Neuron (in vitro differentiated cells): ENCODE data around the gene PCTP.
A peak's percentile ranks its signal among the peaks of the same experiment; 100 is the strongest.

Experiments
- H2AFZ ChIP-seq: one replicate; pipeline ENCODE4 v1.6.1; 2013; ENCODE audit warnings: low read depth, mild to moderate bottlenecking, inconsistent platforms, low read length, moderate library complexity
- H3K27me3 ChIP-seq: one replicate; pipeline ENCODE4 v1.6.1; 2013; ENCODE audit warnings: low read length; ENCODE audit not compliant: insufficient read depth
- H3K36me3 ChIP-seq: one replicate; pipeline ENCODE4 v1.6.1; 2013; ENCODE audit warnings: low read length; ENCODE audit not compliant: insufficient read depth
- H3K4me1 ChIP-seq: one replicate; pipeline ENCODE4 v1.6.1; 2013; ENCODE audit warnings: low read length; ENCODE audit not compliant: insufficient read depth
- H3K4me3 ChIP-seq: 2 replicates; pipeline ENCODE4 v1.5.1; 2013; ENCODE audit warnings: mild to moderate bottlenecking, low read length, moderate library complexity
- H3K9me3 ChIP-seq: one replicate; pipeline ENCODE4 v1.6.1; 2013; ENCODE audit warnings: low read length

PCTP gene

GRCh38 chr17:55717898-55718735 is 32.7 kb upstream of the PCTP start:
- H2AFZ ChIP-seq = no peak overlapping the region

GRCh38 chr17:55720919-55721836 is 29.7 kb upstream of the PCTP start:
- no peak overlapping the region for H2AFZ ChIP-seq
- H3K27me3 ChIP-seq = peaks cover 6% of the 10 kb centered on the region
- H3K9me3 ChIP-seq = no peaks in the 10 kb centered on the region
- no peak overlapping the region for H3K4me3 ChIP-seq
- no peaks in the 10 kb centered on the region for H3K36me3 ChIP-seq
- peaks cover 15% of the 10 kb centered on the region for H3K4me1 ChIP-seq

More at GRCh38 chr17:55717898-55718735, 32.7 kb upstream of the PCTP start:
- Histone ChIP-seq H3K27me3 (no peaks in the 10 kb centered on the region), H3K36me3 (no peaks in the 10 kb centered on the region), H3K4me1 (peaks cover 9% of the 10 kb centered on the region), H3K4me3 (no peak overlapping the region), H3K9me3 (no peaks in the 10 kb centered on the region)

DNA sequence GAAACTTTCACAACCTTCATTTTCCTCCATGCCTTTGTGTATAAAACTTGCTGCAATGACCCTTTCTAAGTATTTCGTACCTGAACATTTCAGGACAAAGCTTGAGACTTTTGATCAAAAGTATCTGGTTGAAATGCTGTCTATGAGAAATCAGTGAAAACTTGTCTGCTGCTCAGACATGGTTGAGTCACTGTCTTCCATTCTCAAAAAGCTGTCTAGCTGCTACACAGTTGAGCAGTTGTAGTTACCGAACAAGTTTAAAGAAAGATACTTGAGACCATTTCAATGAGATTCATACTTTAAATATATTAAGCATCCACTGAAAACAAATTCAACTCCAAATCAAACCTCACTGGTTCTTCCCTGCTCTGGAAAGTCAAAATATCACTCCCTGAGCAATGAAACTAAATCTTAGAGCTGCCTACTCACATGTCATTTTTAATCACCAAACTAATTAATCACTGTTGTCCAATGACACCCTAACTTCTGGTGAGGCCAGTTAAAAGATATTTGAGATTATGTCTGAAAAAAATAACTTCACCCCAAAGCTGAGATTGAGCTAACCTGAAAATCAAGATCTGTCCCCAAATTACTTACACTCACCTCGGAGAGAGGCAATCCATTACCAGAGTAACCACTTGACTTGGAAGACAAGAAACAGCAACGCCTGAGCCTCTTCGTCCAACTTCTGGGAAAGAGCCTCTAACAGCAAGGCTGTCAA is 28.7 kb upstream of the PCTP start:
- Histone ChIP-seq H3K4me1 (peaks cover 15% of the 10 kb centered on the region), H3K9me3 (no peaks in the 10 kb centered on the region), H2AFZ (peak overlapping the region; percentile 51), H3K36me3 (no peaks in the 10 kb centered on the region), H3K4me3 (peak overlapping the region; percentile 9), H3K27me3 (peaks cover 14% of the 10 kb centered on the region)

DNA sequence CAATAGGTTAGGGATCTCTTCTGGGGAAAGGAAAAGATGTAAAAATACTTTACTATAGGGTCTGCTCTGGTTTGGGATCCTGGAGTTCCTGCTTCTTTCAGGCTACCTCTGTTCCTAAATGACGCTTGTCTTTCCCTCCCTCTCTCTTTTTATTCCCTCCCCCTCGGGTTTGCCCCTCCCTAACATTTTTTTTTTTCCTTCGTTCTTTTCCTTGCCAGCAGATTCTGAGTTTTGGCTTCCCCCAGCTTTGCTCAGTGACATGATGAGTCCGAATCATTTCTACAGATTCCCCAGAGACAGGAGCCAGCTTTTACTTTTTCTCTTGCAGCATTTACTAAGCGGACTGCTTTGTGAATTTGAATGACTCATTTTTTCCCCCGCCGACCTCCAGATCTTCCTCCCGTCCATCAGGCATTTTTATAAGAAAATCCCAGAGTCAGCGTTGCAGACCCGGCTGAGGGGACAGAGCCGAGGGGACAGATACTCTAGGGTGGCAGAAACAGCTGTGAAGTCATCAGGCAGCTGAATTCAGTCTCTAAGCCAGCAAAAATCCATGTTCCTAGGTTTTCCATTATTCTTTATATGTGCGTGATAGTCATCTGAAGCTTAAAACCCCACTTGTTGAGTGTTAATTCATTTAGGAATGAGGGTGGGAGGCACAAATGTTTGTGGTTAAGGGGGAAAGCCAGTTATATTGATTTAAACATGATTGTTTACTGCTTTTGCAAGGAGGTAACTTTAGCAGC is 27.9 kb upstream of the PCTP start, which contains the start of gene TMEM100:
Gene TMEM100, minus strand, starts transcription at position 123 of the 746 bp plus-strand sequence. CDS start 1,794 bp downstream, outside the sequence.
- Histone ChIP-seq H3K4me3 (peak within 1 kb of the TSS; percentile 9), H3K4me1 (peaks cover 15% of the 10 kb centered on the region), H2AFZ (peak within 1 kb of the TSS; percentile 51), H3K9me3 (no peaks in the 10 kb centered on the region), H3K27me3 (peaks cover 19% of the 10 kb centered on the region), H3K36me3 (no peaks in the 10 kb centered on the region)

GRCh38 chr17:55723488-55723848 is 27.4 kb upstream of the PCTP start:
- Histone ChIP-seq H2AFZ (no peak overlapping the region), H3K4me3 (no peak overlapping the region), H3K27me3 (peaks cover 22% of the 10 kb centered on the region), H3K36me3 (no peaks in the 10 kb centered on the region), H3K9me3 (no peaks in the 10 kb centered on the region), H3K4me1 (peaks cover 15% of the 10 kb centered on the region)

GRCh38 chr17:55726440-55726839 is 24.4 kb upstream of the PCTP start:
- Histone ChIP-seq H3K27me3 (peaks cover 23% of the 10 kb centered on the region), H3K9me3 (no peaks in the 10 kb centered on the region), H3K4me1 (peaks cover 15% of the 10 kb centered on the region), H2AFZ (no peak overlapping the region), H3K36me3 (no peaks in the 10 kb centered on the region), H3K4me3 (no peak overlapping the region)

DNA sequence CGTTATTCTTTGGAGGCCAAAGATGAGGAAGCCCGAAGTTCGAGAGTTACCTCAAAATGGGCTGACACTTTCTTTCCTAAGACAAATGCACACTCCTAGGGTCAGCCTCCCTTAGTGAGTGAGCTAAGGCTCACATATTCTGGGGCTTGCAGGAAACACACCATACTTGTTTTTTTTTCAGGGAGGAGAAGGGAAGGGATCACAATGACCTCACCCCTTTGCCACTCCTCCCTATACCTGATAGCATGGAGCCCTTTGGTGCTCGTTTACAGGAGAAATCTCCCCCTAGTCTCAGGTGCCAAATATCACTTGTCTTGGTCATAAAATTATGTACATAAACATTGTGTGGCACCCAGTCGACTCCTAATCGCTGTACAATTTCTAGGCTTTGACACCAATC is 23.6 kb upstream of the PCTP start:
- Histone ChIP-seq H3K9me3 (no peaks in the 10 kb centered on the region), H3K27me3 (peaks cover 23% of the 10 kb centered on the region), H3K4me1 (peaks cover 23% of the 10 kb centered on the region), H3K36me3 (no peaks in the 10 kb centered on the region), H2AFZ (no peak overlapping the region), H3K4me3 (no peak overlapping the region)

GRCh38 chr17:55727920-55728319 is 22.9 kb upstream of the PCTP start:
- Histone ChIP-seq H2AFZ (no peak overlapping the region), H3K27me3 (peaks cover 23% of the 10 kb centered on the region), H3K4me3 (no peak overlapping the region), H3K36me3 (no peaks in the 10 kb centered on the region), H3K4me1 (peaks cover 18% of the 10 kb centered on the region), H3K9me3 (no peaks in the 10 kb centered on the region)

DNA sequence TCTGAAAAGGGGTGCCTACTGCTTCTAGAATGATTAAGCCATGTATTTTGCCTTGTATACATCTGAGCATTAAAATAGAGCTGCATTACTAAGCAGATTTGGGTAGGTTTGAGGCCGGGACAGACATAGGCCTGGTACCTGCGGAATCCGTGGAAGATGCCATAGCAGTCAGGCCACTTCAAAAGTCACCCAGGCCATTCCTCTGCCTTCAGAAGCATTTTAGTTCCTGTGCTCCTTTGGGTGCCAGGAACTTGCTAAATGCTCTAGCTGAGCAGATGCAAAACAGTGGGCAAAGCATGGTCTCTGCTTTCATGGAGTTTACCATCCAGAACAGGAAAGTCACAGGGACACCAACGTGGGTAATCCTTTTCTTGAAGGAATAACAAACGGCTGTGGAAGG is 22.5 kb upstream of the PCTP start:
- Histone ChIP-seq H3K4me1 (peaks cover 15% of the 10 kb centered on the region), H3K4me3 (no peak overlapping the region), H3K36me3 (no peaks in the 10 kb centered on the region), H3K9me3 (no peaks in the 10 kb centered on the region), H3K27me3 (peaks cover 23% of the 10 kb centered on the region), H2AFZ (no peak overlapping the region)

DNA sequence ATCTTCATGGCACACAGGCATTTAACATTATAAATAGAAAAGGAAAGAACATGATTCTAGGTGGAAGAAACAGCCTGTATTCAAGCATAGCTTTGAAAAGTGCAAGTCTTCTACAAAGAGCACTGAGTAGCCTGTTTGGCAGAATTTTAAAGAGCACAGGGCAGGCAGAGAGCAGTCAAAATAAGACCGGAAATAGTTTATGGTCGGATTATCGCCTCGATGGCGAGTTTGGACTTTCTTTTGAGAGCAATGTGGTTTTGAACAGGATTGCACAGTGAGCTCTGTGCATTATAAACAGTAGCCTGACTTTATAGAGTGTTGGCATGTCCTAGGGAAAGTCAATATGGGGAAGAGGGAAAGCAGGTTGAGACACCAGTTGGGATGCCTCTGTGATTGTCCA is 22.0 kb upstream of the PCTP start:
- Histone ChIP-seq H3K36me3 (no peaks in the 10 kb centered on the region), H3K4me1 (peaks cover 16% of the 10 kb centered on the region), H2AFZ (no peak overlapping the region), H3K4me3 (no peak overlapping the region), H3K9me3 (no peaks in the 10 kb centered on the region), H3K27me3 (peaks cover 24% of the 10 kb centered on the region)

DNA sequence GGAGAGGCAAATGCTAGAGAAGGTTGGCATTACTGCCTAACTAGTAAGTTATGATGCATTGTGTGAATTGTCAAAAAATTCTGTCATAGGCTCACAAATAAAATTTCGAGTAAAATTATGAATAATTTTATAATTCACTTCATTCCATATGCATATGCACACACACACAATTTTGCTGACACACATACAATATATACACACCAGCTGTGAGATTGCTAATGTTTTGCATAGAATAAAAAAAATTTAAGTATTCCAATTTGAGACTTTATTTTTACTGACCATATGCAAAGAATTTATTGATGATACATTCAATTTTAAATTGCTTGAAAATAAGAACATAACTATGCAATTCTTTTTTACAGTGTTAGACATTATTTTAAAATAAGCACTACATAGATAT is 21.4 kb upstream of the PCTP start:
- Histone ChIP-seq H3K4me1 (peaks cover 22% of the 10 kb centered on the region), H3K4me3 (no peak overlapping the region), H3K36me3 (no peaks in the 10 kb centered on the region), H3K27me3 (peaks cover 19% of the 10 kb centered on the region), H3K9me3 (no peaks in the 10 kb centered on the region), H2AFZ (no peak overlapping the region)

GRCh38 chr17:55730380-55730779 is 20.5 kb upstream of the PCTP start:
- no peaks in the 10 kb centered on the region for H3K36me3 ChIP-seq
- peaks cover 19% of the 10 kb centered on the region for H3K27me3 ChIP-seq
- peaks cover 18% of the 10 kb centered on the region for H3K4me1 ChIP-seq
- H2AFZ ChIP-seq = no peak overlapping the region
- H3K9me3 ChIP-seq = no peaks in the 10 kb centered on the region
- no peak overlapping the region for H3K4me3 ChIP-seq
